Measurements from ENCODE around the gene ANKRD44. TPM values are rescaled to one million over a fixed set of nuclear protein-coding genes. Genes with fewer than 3 reads are reported as not detected.
A peak's percentile ranks its signal among the peaks of the same experiment; 100 is the strongest.

Gene ANKRD44
- total and polyA plus RNA-seq, 4 donors, result 25.9 to 63.5 (median 31.5) TPM

DNA sequence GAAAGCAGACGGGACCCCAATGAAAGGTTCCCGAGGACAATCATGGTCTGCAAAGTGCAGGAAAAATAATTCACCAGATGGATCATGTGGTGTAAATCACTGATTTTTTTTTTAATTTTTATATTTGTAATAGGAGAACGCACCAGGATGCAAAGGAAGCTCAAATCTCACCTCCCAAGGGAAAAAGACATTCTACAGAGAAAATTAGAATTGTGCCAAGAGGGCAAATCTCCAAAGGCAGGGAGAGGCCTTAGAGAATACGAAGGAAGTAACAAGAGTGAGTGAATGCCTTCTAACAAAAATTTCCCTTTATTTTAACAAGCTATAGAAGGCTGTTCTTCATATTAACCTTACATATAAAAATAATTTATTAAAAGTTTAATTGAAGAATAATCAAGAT, 90.9 kb downstream of the ANKRD44 start:
- Histone ChIP-seq H3K4me1 (ENCODE audit: control insufficient read depth, insufficient read depth, low read length) (no peaks in the 10 kb centered on the region), H3K9me3 (ENCODE audit: control insufficient read depth, insufficient read depth, low read length) (no peaks in the 10 kb centered on the region), H3K27ac (ENCODE audit: low read depth, low read length) (no peak overlapping the region), H3K4me3 (ENCODE audit: low read depth, low read length) (no peak overlapping the region), H3K36me3 (ENCODE audit: control insufficient read depth, insufficient read depth, low read length) (no peaks in the 10 kb centered on the region), H3K27me3 (ENCODE audit: control insufficient read depth, insufficient read depth, low read length) (no peaks in the 10 kb centered on the region)
- no CpG with 5 or more reads among the region's 4 CpGs for WGBS (ENCODE audit: insufficient coverage)
- no peak for DNase-seq (ENCODE audit: low read depth in 4 of 6, low spot score in 6 of 6)

DNA sequence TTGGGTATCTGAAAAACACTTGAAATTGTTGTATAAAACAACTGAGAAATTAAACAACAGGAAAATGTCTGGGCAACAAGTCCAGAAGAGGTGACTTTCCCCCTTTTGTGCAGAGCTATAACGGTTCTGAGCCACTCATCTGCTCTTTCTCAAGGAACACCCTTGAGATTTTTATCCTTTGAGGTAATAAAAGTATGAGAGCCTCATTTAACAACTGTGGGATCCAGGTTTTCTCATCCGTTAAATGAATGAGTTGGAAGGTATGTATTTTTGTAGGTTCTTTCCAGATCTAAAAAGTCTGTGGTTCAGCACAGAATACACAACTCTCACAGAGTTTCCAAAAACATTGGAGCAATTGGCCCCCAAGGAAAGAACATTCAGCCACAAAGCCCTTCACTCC, 93.0 kb downstream of the ANKRD44 start:
- no peaks in the 10 kb centered on the region for H3K36me3 ChIP-seq (ENCODE audit: control insufficient read depth, insufficient read depth, low read length)
- no peak for DNase-seq (ENCODE audit: low read depth in 4 of 6, low spot score in 6 of 6)
- H3K4me3 ChIP-seq (ENCODE audit: low read depth, low read length), result no peak overlapping the region
- H3K27me3 ChIP-seq (ENCODE audit: control insufficient read depth, insufficient read depth, low read length), result no peaks in the 10 kb centered on the region
- H3K27ac ChIP-seq (ENCODE audit: low read depth, low read length), result no peak overlapping the region
- no CpG with 5 or more reads among the region's 2 CpGs for WGBS (ENCODE audit: insufficient coverage)
- no peaks in the 10 kb centered on the region for H3K9me3 ChIP-seq (ENCODE audit: control insufficient read depth, insufficient read depth, low read length)
- H3K4me1 ChIP-seq (ENCODE audit: control insufficient read depth, insufficient read depth, low read length), result no peaks in the 10 kb centered on the region

DNA sequence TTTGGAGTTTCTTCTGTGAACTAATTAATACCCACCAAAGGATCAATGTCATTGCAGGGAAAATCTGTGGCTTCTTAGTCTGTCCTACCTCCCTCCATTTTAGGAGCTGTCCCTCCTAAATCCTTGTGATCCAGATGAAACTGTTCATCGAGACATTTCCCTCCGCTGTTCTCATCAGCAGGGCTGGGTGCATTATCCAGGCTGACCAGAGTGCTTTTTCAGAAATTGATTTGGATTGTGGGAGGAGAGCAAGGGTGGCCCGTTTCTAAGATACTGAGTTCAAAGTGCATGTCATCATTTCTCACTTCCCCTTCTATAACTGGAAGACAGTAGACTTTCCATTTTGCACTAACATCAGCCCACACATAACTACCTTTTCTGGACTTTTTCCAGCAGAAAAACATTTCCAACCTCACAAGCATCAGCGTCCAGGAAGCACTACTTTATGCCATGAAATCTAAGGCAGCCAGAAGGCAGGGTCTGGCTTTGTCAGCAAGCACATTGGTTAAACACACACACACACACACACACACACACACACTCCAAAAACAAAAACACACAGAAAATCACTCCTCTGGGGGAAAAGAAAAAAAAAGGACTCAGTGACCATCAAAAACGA, 94.1 kb downstream of the ANKRD44 start:
- no peak overlapping the region for H3K4me3 ChIP-seq (ENCODE audit: low read depth, low read length)
- H3K4me1 ChIP-seq (ENCODE audit: control insufficient read depth, insufficient read depth, low read length), result no peaks in the 10 kb centered on the region
- peak overlapping the region; percentile 2 for H3K27ac ChIP-seq (ENCODE audit: low read depth, low read length)
- WGBS (ENCODE audit: insufficient coverage), result 20% methylated on average over 1 of the region's 5 CpGs
- no peaks in the 10 kb centered on the region for H3K27me3 ChIP-seq (ENCODE audit: control insufficient read depth, insufficient read depth, low read length)
- no peaks in the 10 kb centered on the region for H3K9me3 ChIP-seq (ENCODE audit: control insufficient read depth, insufficient read depth, low read length)
- DNase-seq (ENCODE audit: low read depth in 4 of 6, low spot score in 6 of 6), result peak in 1 of 6 donors; percentile 49
- no peaks in the 10 kb centered on the region for H3K36me3 ChIP-seq (ENCODE audit: control insufficient read depth, insufficient read depth, low read length)

DNA sequence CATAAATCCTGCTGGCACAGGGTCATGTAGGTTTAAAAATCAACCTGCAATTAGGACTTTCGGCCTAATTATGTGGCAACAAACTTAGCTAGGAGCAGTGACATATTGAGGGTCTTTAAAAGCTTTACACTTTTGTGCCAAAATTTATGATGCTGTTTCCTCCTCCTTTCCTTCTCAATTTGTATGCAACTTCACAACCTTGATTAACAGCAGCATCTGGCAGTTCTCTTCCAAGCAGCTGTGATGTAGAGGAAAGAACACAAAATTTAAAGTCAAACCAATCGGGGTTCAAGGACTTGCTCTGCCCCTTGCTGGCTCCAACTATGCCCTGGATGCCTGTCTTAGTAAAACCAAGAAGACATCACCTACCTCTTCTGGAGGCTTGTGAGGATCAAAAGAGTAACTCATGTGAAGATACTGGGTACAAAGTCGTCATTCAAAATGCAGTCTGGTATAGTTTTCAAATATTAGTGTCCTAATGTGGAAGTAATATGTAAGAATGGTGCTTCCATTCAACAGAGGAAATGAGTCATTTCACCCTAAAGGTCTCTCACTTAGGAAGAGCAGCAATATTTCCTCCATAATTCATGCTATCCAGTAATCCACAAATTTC, 94.7 kb downstream of the ANKRD44 start:
- peak in 1 of 6 donors; percentile 54 for DNase-seq (ENCODE audit: low read depth in 4 of 6, low spot score in 6 of 6)
- peak overlapping the region; percentile 2 for H3K27ac ChIP-seq (ENCODE audit: low read depth, low read length)

DNA sequence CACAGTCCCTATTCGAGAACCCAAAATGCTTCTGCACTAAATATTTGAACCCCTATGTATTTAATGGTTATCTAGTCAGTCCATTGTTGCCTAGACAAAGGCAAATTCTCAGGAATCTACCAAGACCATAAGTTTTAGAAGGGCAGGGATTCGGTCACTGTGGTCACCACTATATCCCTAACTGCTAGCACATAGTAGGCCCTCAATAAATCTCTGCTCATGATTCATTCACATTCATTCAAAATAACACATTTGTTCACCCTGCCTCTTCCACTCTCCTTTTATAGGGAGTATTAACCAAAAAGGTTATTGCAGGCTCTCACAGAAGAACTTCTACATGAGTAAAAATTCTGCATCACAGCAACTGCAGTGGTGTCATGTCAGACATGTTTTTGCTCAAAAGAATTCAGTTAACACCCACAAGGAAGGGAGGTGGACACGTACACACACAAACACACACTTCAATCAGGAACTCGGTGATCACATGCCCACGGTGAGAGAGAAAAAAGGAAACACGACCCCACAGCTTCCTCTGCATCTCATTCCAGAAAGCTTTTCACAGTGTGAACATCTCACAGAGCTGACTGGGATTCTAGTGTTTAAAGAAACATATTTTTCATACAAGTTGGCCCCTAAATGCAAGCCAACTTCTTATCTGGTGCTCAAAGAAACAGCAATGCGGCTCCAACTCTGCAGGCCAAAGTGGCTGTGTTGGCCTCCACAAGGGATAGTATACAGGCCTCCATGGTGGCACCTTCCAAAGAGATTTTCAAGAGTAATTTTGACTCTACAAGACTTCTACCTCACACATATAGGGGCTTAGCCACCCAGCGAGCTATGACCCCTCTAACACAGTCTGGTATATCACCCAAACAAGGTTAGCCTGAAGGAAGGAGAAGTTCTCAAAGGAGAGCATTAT, 98.0 kb downstream of the ANKRD44 start:
- whole genome bisulfite sequencing (ENCODE audit: insufficient coverage), result 80% methylated on average over 3 of the region's 8 CpGs
- no peaks in the 10 kb centered on the region for H3K27me3 ChIP-seq (ENCODE audit: control insufficient read depth, insufficient read depth, low read length)
- H3K9me3 ChIP-seq (ENCODE audit: control insufficient read depth, insufficient read depth, low read length), result no peaks in the 10 kb centered on the region
- H3K36me3 ChIP-seq (ENCODE audit: control insufficient read depth, insufficient read depth, low read length), result no peaks in the 10 kb centered on the region
- H3K27ac ChIP-seq (ENCODE audit: low read depth, low read length), result no peak overlapping the region
- peaks cover 4% of the 10 kb centered on the region for H3K4me1 ChIP-seq (ENCODE audit: control insufficient read depth, insufficient read depth, low read length)
- H3K4me3 ChIP-seq (ENCODE audit: low read depth, low read length), result no peak overlapping the region
- DNase-seq (ENCODE audit: low read depth in 4 of 6, low spot score in 6 of 6), result no peak

More for the DNA sequence above, 94.7 kb downstream of the ANKRD44 start:
- Histone ChIP-seq H3K27me3 (ENCODE audit: control insufficient read depth, insufficient read depth, low read length) (no peaks in the 10 kb centered on the region), H3K9me3 (ENCODE audit: control insufficient read depth, insufficient read depth, low read length) (no peaks in the 10 kb centered on the region), H3K4me1 (ENCODE audit: control insufficient read depth, insufficient read depth, low read length) (peaks cover 3% of the 10 kb centered on the region), H3K4me3 (ENCODE audit: low read depth, low read length) (no peak overlapping the region), H3K36me3 (ENCODE audit: control insufficient read depth, insufficient read depth, low read length) (no peaks in the 10 kb centered on the region)
- no CpG with 5 or more reads among the region's 3 CpGs for WGBS (ENCODE audit: insufficient coverage)

DNA sequence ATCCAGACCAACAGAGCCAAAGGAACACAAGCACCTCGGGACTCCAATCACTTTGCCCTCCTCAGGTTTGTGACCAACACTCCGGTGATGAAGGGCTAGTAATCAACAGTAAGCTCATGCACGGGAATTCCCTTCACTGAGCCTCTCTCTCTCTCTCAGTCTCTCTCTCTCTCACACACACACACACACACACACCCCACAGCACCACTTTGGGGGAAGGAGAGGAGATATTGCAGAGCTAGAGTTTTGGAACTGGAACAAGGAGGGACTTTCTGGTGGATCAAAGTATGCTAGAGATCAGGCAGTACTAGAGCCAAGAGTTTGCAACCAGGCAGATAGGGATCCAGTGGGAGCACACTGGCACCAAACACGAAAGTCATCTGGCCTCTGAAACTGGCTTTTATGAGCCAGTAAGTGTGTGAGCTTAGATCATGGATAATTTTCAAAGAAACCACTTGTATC, 98.7 kb downstream of the ANKRD44 start:
- WGBS (ENCODE audit: insufficient coverage), result 79% methylated on average over 2 of the region's 4 CpGs
- Histone ChIP-seq H3K9me3 (ENCODE audit: control insufficient read depth, insufficient read depth, low read length) (no peaks in the 10 kb centered on the region), H3K27me3 (ENCODE audit: control insufficient read depth, insufficient read depth, low read length) (no peaks in the 10 kb centered on the region), H3K27ac (ENCODE audit: low read depth, low read length) (no peak overlapping the region), H3K36me3 (ENCODE audit: control insufficient read depth, insufficient read depth, low read length) (no peaks in the 10 kb centered on the region), H3K4me1 (ENCODE audit: control insufficient read depth, insufficient read depth, low read length) (peaks cover 4% of the 10 kb centered on the region), H3K4me3 (ENCODE audit: low read depth, low read length) (no peak overlapping the region)
- no peak for DNase-seq (ENCODE audit: low read depth in 4 of 6, low spot score in 6 of 6)

DNA sequence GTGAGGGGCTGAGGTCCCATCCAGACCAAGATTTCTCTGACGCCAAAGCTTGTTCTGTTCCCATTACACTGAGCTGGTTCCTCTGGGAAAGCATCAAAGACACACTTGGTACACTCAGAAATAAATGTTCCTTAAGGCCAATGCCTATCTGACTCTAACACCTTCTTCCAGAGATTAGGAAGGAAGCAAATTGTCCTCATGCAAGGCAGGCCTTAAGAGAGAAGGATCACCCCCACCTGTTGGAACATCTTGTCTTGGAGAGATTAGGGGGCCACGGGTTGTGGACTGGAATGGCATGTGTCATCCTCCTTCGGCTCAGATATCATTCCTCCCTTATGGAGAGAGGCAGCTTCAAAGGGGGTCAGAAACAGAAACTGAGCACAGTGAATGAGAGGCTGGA, 100.2 kb downstream of the ANKRD44 start:
- Histone ChIP-seq H3K4me1 (ENCODE audit: control insufficient read depth, insufficient read depth, low read length) (peaks cover 9% of the 10 kb centered on the region), H3K27me3 (ENCODE audit: control insufficient read depth, insufficient read depth, low read length) (no peaks in the 10 kb centered on the region), H3K9me3 (ENCODE audit: control insufficient read depth, insufficient read depth, low read length) (no peaks in the 10 kb centered on the region), H3K27ac (ENCODE audit: low read depth, low read length) (no peak overlapping the region), H3K36me3 (ENCODE audit: control insufficient read depth, insufficient read depth, low read length) (no peaks in the 10 kb centered on the region), H3K4me3 (ENCODE audit: low read depth, low read length) (no peak overlapping the region)
- WGBS (ENCODE audit: insufficient coverage), result 80% methylated on average over 1 of the region's 3 CpGs
- no peak for DNase-seq (ENCODE audit: low read depth in 4 of 6, low spot score in 6 of 6)

DNA sequence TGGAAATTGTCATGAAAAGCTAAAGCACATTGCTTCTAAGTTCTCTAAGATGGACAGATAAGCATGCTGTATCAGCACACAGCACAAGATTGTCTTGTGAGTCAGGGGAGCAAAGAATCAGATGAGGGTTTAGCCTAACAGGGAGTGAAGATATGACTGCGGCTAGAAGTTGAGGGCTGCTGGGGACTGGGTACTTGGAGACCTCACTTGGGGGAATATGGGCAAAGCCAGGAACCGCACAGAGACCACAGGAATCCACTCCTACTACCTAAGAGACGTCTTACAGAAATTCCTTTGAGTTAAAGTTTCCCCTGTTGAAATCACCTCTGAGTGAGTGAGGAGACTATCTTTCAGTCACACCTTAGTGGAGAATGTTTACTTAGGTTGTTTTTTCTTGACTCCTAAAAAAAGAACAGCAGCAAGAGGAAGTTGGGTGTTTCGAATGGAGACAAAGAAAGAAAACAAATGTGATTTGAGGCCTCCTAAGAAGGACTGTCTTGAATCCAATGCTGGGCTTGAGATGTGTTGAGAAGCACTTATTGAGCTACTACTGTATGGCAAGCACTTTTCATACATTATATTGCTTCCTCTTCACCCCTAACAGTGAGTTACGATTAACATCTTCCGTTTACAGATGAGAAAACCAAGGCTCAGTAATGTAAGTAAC, 100.7 kb downstream of the ANKRD44 start:
- WGBS (ENCODE audit: insufficient coverage), result no CpG with 5 or more reads among the region's 6 CpGs
- Histone ChIP-seq H3K9me3 (ENCODE audit: control insufficient read depth, insufficient read depth, low read length) (no peaks in the 10 kb centered on the region), H3K27me3 (ENCODE audit: control insufficient read depth, insufficient read depth, low read length) (no peaks in the 10 kb centered on the region), H3K4me3 (ENCODE audit: low read depth, low read length) (no peak overlapping the region), H3K4me1 (ENCODE audit: control insufficient read depth, insufficient read depth, low read length) (peaks cover 9% of the 10 kb centered on the region), H3K36me3 (ENCODE audit: control insufficient read depth, insufficient read depth, low read length) (no peaks in the 10 kb centered on the region), H3K27ac (ENCODE audit: low read depth, low read length) (no peak overlapping the region)
- no peak for DNase-seq (ENCODE audit: low read depth in 4 of 6, low spot score in 6 of 6)

DNA sequence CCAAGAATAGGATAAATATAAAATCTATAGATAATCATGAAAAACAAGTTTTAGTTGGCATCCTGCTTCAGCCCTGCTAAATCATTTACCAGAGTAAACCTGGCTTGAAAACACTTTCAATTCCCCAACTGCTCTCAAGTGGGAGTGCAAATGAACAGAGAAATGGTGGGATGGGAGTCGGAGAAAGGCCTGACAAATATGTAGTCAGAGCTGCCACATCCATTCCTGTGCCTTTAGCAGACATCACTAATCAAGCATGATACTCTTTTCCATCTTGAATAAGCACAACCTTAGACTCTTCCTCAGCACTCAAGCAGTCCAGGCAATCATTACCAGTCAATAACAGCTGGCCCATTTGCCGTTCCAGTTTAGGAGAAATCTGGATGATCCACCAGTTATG, 101.3 kb downstream of the ANKRD44 start:
- H3K4me1 ChIP-seq (ENCODE audit: control insufficient read depth, insufficient read depth, low read length), result peaks cover 9% of the 10 kb centered on the region
- no peak overlapping the region for H3K4me3 ChIP-seq (ENCODE audit: low read depth, low read length)
- no peak overlapping the region for H3K27ac ChIP-seq (ENCODE audit: low read depth, low read length)
- H3K36me3 ChIP-seq (ENCODE audit: control insufficient read depth, insufficient read depth, low read length), result no peaks in the 10 kb centered on the region
- WGBS (ENCODE audit: insufficient coverage), result no CpG with 5 or more reads among the region's 2 CpGs
- no peaks in the 10 kb centered on the region for H3K27me3 ChIP-seq (ENCODE audit: control insufficient read depth, insufficient read depth, low read length)
- H3K9me3 ChIP-seq (ENCODE audit: control insufficient read depth, insufficient read depth, low read length), result no peaks in the 10 kb centered on the region
- no peak for DNase-seq (ENCODE audit: low read depth in 4 of 6, low spot score in 6 of 6)

Measured in spinal cord (tissue), 10 donors.